Motor neuron (in vitro differentiated cells): Measurements from ENCODE around the gene TMEM45A. TPM values are rescaled to one million over a fixed set of nuclear protein-coding genes. Genes with fewer than 3 reads are reported as not detected.
A peak's percentile ranks its signal among the peaks of the same experiment; 100 is the strongest.
"Not testable (repeated sequence)": the region's sequence is repeated elsewhere in the genome, so short reads cannot be mapped to it uniquely, and the experiment has no call there.

Experiments used
- ATAC-seq, 8 experiments: fragments of 200-7000 bp; cut with Tn5 transposase; replicated peaks in 6 of 8; 2 replicates each; pipeline ENCODE4 v1.8.0; 2021; ENCODE audit warnings: mild to moderate bottlenecking in 8 of 8, moderate library complexity in 8 of 8
- H3K27ac ChIP-seq, 2 donors: fragments of 250-450 bp; sonication (Bioruptor Pico); 2 replicates each; pipeline ENCODE4 v1.9.0; 2021; ENCODE audit warnings: antibody characterized with exemption in 2 of 2, mild to moderate bottlenecking in 2 of 2, moderate library complexity in 1 of 2
- H3K4me1 ChIP-seq, 2 donors: fragments of 250-450 bp; sonication (Bioruptor Pico); replicated peaks in 1 of 2; 2 replicates each; pipeline ENCODE4 v1.6.1; 2021; ENCODE audit warnings: antibody characterized with exemption in 2 of 2, mild to moderate bottlenecking in 2 of 2, moderate library complexity in 1 of 2
- H3K4me3 ChIP-seq, 5 donors: fragments of 250-450 bp; sonication (Bioruptor Pico); 2 replicates each; pipeline ENCODE4 v1.9.0; 2021; ENCODE audit warnings: antibody characterized with exemption in 5 of 5, mild to moderate bottlenecking in 5 of 5, moderate library complexity in 4 of 5
- WGBS, 10 experiments: fragments of 450-650 bp; shearing (Covaris generic); methylation state at CpG; one replicate each; pipeline ENCODE4 v1.0.0; 2022; 5-methylcytosine and 5-hydroxymethylcytosine counted together
- in situ Hi-C, 9 experiments: fragments of 400-800 bp; cut with MboI; loops; one replicate each; pipeline ENCODE4 v1.15.0; 2021; ENCODE audit warnings: low sequenced_read_pairs in 9 of 9, low pct_unique_long_range_greater_than_20kb in 2 of 9; ENCODE audit not compliant: unreplicated experiment in 9 of 9
- total RNA-seq, 8 experiments: library from RNA; unstranded; fragments of 300-600 nt; gene quantifications; 2 replicates each; pipeline versions ENCODE4 v1.2.3 to v1.2.4, GENCODE V29; 2022

The TMEM45A gene
- total RNA-seq, 8 experiments from 2014 or later: 0.31 to 40.2 (median 23.0) TPM

DNA sequence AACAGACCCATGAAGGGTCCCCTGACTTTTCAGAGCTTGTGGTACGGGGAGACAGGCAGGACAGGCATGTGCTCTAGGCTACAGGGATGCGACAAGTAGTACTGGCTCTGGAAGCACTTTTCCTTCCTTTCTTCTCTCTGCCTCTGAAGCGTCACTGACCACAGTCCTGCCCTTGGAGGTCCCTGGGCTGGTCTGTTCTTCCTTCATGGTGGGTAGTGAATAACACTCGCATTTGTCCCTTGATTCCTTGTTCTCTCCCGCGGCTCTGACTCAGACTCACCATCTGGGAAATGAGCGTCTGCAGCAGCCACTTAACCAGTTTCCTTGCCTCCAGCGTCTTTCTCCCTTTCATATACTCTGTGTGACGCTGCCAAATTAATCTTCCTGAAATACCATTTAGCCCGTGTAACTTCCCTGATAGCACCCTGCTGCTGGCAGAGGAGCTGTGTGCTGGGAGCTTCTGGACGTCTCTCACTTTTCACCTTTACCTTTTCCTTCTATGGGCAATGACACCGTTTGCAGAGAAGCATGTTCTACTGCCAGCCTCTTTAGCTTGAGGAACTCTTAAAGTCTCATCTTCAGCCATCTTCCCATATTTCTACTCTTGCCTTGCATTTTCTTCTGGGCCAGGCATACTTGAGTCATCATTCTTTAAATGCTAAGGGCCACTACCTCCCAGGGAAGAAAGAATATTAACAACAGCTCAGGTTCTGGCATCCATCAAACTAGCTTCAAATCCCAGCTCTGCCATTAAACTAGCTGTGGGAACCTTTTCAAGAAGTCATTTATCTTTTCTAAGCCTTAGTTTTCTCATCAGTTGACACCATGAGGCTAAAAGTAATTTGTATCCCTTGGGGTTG lies 33.6 kb downstream of the TMEM45A start:
- ATAC-seq: peak in 4 of 8 experiments; percentile 28 to 91 (median 90)
- WGBS, 10 experiments: 0 to 89% (median 57%) methylated on average over 1 to 9 of the region's 12 CpGs; no CpG with 5 or more reads in 2 of the 10 experiments
- H3K4me1 ChIP-seq: no peaks in the 10 kb centered on the region
- H3K4me3 ChIP-seq: no peak overlapping the region
- in situ Hi-C loops: no loop called here
- H3K27ac ChIP-seq: no peak overlapping the region

DNA sequence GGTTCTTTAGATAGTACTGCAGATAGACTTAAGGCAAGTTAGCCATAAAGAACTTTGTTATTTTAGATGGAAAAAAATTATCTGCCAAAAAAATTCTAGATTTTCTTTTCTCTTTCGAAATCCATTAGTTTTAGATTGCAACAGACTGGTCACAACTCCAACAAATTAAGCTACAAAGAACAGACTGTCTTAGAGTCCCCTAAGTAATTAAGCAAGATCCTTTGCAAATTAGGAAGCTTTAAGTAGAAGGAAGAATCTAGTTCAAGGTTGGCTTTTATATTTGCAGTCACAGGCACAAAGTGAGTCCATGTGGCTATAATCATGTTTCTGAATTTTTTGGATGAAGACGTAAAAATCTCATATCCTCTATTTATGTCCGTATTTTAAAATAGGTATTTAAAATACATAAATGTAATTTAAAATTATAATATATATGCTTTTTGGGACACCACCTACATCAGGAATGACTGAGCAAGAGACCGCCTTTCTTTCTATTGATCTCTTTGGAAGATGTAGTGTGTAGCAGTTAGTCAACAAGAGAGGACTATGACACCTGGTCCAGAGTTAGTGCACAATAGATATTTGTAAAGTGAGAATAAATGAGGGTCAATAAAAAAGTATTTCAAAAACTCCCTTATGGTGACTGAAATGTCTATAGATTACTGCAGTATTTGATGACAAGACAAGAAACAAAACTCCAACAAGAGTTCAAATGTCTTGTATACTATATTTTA lies 34.4 kb downstream of the TMEM45A start:
- Histone ChIP-seq H3K4me1 (no peaks in the 10 kb centered on the region), H3K27ac (no peak overlapping the region), H3K4me3 (no peak overlapping the region)
- no peak for ATAC-seq
- WGBS, 10 experiments: 26 to 100% (median 90%) methylated on average over 1 to 4 of the region's 4 CpGs
- in situ Hi-C loops: no loop called here

DNA sequence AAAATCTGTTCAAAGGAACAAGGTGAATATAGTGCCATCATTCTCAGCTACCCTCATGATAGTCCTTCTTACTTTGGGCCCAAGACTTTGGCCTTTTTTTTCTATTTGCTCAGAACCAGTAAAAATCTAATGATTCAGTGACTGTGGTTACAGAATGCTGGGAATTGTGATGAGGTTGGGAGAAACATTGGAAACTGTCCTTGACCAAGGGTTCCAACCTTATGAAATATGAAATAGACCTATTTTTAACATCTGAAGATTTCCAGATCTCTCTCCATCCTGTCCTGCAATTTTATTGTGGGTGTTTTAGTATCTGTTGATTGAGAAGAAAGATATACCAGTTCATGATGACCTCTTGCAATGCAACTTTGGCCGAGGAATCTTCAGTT lies 34.9 kb downstream of the TMEM45A start:
- no peak for ATAC-seq
- in situ Hi-C loops: no loop called here
- Histone ChIP-seq H3K27ac (no peak overlapping the region), H3K4me3 (no peak overlapping the region), H3K4me1 (no peaks in the 10 kb centered on the region)
- 0 to 100% (median 100%) methylated on average over 1 of the region's 1 CpG; no CpG with 5 or more reads in 2 of the 10 experiments for WGBS, 10 experiments

DNA sequence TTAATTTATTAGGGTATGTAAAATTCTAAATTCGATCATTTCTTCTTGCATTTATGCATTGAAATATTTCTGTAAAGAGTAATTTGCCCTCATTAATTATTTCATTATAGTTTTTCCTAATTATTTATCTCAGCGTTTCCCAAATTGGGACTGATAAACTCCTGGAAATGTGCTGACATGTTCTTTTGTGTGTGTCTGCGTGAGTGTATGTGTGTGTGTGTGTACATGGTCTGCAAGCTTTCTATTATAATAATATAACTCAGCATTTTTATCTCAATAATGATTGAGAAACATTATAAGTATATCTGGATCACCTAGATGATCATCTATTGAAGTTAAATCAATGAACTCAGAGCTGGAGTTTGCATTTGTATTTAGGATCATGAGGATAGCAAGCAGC lies 38.7 kb downstream of the TMEM45A start:
- H3K27ac ChIP-seq: no peak overlapping the region
- in situ Hi-C loops: no loop called here
- no peaks in the 10 kb centered on the region for H3K4me1 ChIP-seq
- ATAC-seq: no peak
- H3K4me3 ChIP-seq: no peak overlapping the region
- WGBS, 10 experiments: 49 to 94% (median 85%) methylated on average over 3 of the region's 3 CpGs; no CpG with 5 or more reads in 4 of the 10 experiments

GRCh38 chr3:100532411-100532810 lies 40.0 kb downstream of the TMEM45A start:
- no peak overlapping the region for H3K27ac ChIP-seq
- WGBS, 10 experiments: 0 to 97% (median 85%) methylated on average over 1 to 6 of the region's 6 CpGs; no CpG with 5 or more reads in 2 of the 10 experiments
- H3K4me1 ChIP-seq: no peaks in the 10 kb centered on the region
- in situ Hi-C loops: no loop called here
- H3K4me3 ChIP-seq: no peak overlapping the region
- ATAC-seq: no peak

- 0 to 100% (median 74%) methylated on average over 1 to 3 of the region's 3 CpGs; no CpG with 5 or more reads in 4 of the 10 experiments for WGBS, 10 experiments
- Histone ChIP-seq H3K4me1 (no peaks in the 10 kb centered on the region), H3K27ac (no peak overlapping the region), H3K4me3 (no peak overlapping the region)
- in situ Hi-C loops: no loop called here
- peak in 2 of 8 experiments; percentile 59 to 74 for ATAC-seq
These were observed 40.8 kb downstream of the TMEM45A start for GRCh38 chr3:100533176-100533575.

- no peak overlapping the region for H3K27ac ChIP-seq
- ATAC-seq: no peak
- WGBS, 10 experiments: 85 to 100% (median 100%) methylated on average over 1 of the region's 1 CpG; no CpG with 5 or more reads in 2 of the 10 experiments
- H3K4me1 ChIP-seq: no peaks in the 10 kb centered on the region
- no peak overlapping the region for H3K4me3 ChIP-seq
- in situ Hi-C loops: no loop called here
These were observed 43.2 kb downstream of the TMEM45A start for GRCh38 chr3:100535610-100535943.

DNA sequence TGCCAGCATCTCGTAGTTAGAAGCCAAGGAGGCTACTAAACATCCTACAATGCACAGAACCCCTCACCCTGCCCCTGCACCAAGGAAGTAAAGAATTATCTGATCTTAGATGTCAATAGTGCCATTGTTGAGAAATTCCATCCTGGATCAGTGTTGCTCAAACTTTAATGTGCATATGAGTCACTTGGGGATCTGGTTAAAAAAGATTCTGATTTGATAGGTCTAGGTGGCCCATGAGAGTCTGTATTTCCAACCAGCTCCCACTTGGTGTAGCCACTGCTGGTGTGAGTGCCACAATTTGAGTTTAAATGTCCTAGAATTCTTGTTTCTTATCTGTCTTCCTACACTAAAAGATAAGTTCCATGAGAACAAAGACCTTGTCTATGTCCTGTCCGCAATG lies 43.7 kb downstream of the TMEM45A start:
- in situ Hi-C loops: no loop called here
- WGBS, 10 experiments: 70 to 100% (median 100%) methylated on average over 1 to 2 of the region's 2 CpGs
- ATAC-seq: no peak
- no peak overlapping the region for H3K4me3 ChIP-seq
- H3K4me1 ChIP-seq: no peaks in the 10 kb centered on the region
- H3K27ac ChIP-seq: no peak overlapping the region

- 50 to 100% (median 71%) methylated on average over 1 to 5 of the region's 5 CpGs; no CpG with 5 or more reads in 5 of the 10 experiments for WGBS, 10 experiments
- H3K27ac ChIP-seq: no peak overlapping the region
- in situ Hi-C loops: no loop called here
- H3K4me3 ChIP-seq: no peak overlapping the region
- H3K4me1 ChIP-seq: no peaks in the 10 kb centered on the region
- ATAC-seq: no peak
These were observed 45.4 kb downstream of the TMEM45A start for GRCh38 chr3:100537646-100538338.

DNA sequence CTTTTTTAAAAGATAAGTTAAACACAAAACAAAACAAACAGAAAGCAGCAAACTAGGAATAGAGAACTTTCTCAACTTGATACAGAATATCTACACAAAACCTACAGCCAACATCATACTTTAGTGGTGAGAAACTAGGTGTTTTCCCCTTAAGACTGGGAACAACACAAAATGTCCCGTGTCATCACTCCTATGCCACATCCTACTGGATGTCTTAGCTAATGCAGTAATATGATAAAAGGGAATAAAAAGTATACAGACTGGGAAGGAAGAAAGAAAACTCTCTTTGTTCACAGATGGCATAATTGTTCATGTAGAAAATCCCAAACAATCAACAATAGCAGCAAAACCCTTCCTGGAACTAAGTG lies 45.9 kb downstream of the TMEM45A start:
- no peak overlapping the region for H3K27ac ChIP-seq
- WGBS, 10 experiments: 0 to 100% (median 59%) methylated on average over 1 of the region's 1 CpG; no CpG with 5 or more reads in 2 of the 10 experiments
- H3K4me1 ChIP-seq: no peaks in the 10 kb centered on the region
- H3K4me3 ChIP-seq: no peak overlapping the region
- in situ Hi-C loops: no loop called here
- ATAC-seq: no peak

GRCh38 chr3:100540791-100541334 lies 48.4 kb downstream of the TMEM45A start:
- Histone ChIP-seq H3K4me3 (no peak overlapping the region), H3K4me1 (no peaks in the 10 kb centered on the region), H3K27ac (no peak overlapping the region)
- 80 to 100% (median 88%) methylated on average over 2 of the region's 2 CpGs; no CpG with 5 or more reads in 2 of the 10 experiments for WGBS, 10 experiments
- in situ Hi-C loops: no loop called here
- ATAC-seq: no peak

GRCh38 chr3:100541428-100541827 lies 49.0 kb downstream of the TMEM45A start:
- ATAC-seq, H3K4me3 ChIP-seq, H3K4me1 ChIP-seq, H3K27ac ChIP-seq, in situ Hi-C loops: not testable (repeated sequence)
- WGBS, 10 experiments: 56 to 100% (median 94%) methylated on average over 2 to 3 of the region's 3 CpGs; no CpG with 5 or more reads in 3 of the 10 experiments

GRCh38 chr3:100545371-100545770 lies 53.0 kb downstream of the TMEM45A start:
- ATAC-seq: no peak
- no peaks in the 10 kb centered on the region for H3K4me1 ChIP-seq
- in situ Hi-C loops: no loop called here
- H3K4me3 ChIP-seq: no peak overlapping the region
- no peak overlapping the region for H3K27ac ChIP-seq
- WGBS, 10 experiments: 29 to 100% (median 79%) methylated on average over 1 to 2 of the region's 2 CpGs; no CpG with 5 or more reads in 2 of the 10 experiments
